Smooth muscle cell (in vitro differentiated cells): Measurements from ENCODE around the gene MOG. TPM values are rescaled to one million over a fixed set of nuclear protein-coding genes. Genes with fewer than 3 reads are reported as not detected.

Experiments used
- DNase-seq: peaks from one replicate; lab custom pipeline; 2025; ENCODE audit not compliant: unreplicated experiment; lab: John Stamatoyannopoulos, UW
- H2AFZ ChIP-seq: fragments of 200-600 bp; sonication (generic); 2 replicates; pipeline ENCODE4 v1.6.0; 2016; ENCODE audit warnings: antibody characterized with exemption, low read depth, mild to moderate bottlenecking
- H3F3A ChIP-seq: fragments of 200-600 bp; sonication (generic); 2 replicates; pipeline ENCODE4 v1.6.0; 2017; ENCODE audit warnings: antibody characterized with exemption, low read depth
- H3K27ac ChIP-seq: fragments of 200-600 bp; sonication (generic); 2 replicates; pipeline ENCODE4 v1.5.1; 2016; ENCODE audit warnings: low read depth, mild to moderate bottlenecking
- H3K27me3 ChIP-seq: fragments of 200-600 bp; sonication (generic); 2 replicates; pipeline ENCODE4 v1.6.1; 2016; ENCODE audit warnings: low read depth, mild to moderate bottlenecking
- H3K36me3 ChIP-seq: fragments of 200-600 bp; sonication (generic); 2 replicates; pipeline ENCODE4 v1.5.1; 2016; ENCODE audit warnings: low read depth
- H3K4me1 ChIP-seq: fragments of 200-600 bp; sonication (generic); 2 replicates; pipeline ENCODE4 v1.5.1; 2016; ENCODE audit warnings: low read depth
- H3K4me2 ChIP-seq: fragments of 200-600 bp; sonication (generic); 2 replicates; pipeline ENCODE4 v1.6.0; 2016; ENCODE audit warnings: mild to moderate bottlenecking
- H3K4me3 ChIP-seq: fragments of 200-600 bp; sonication (generic); 2 replicates; pipeline ENCODE4 v1.5.1; 2016; ENCODE audit warnings: mild to moderate bottlenecking
- H3K79me2 ChIP-seq: fragments of 200-600 bp; sonication (generic); 2 replicates; pipeline ENCODE4 v1.6.0; 2016; ENCODE audit warnings: low read depth, mild to moderate bottlenecking
- H3K9ac ChIP-seq: fragments of 200-600 bp; sonication (generic); 2 replicates; pipeline ENCODE4 v1.6.0; 2016; ENCODE audit warnings: low read depth
- H3K9me3 ChIP-seq: fragments of 200-600 bp; sonication (generic); replicated peaks from 2 replicates; pipeline ENCODE4 v1.5.1; 2016; ENCODE audit warnings: low read depth
- H4K20me1 ChIP-seq: fragments of 200-600 bp; sonication (generic); 2 replicates; pipeline ENCODE4 v1.6.0; 2016; ENCODE audit warnings: low read depth
- WGBS: methylation state at CpG from one replicate; pipeline ENCODE4 v1.1.7; 2016; ENCODE audit warnings: low lambda C conversion rate; 5-methylcytosine and 5-hydroxymethylcytosine counted together
- polyA plus RNA-seq: library from polyadenylated mRNA; unstranded; fragments of >200 nt; fragmentation: Nextera tagmentation; extraction: Ambion mirVana; gene quantifications from 2 replicates; pipeline ENCODE4 v1.2.1, GENCODE V29; 2016
- total RNA-seq: library from RNA; depleted of rRNA; stranded (reverse); fragments of >200 nt; gene quantifications from 2 replicates; pipeline ENCODE4 v1.2.3, GENCODE V29; 2014
- TF ChIP-seq, protein P1 (sequence below): fragments of 200-600 bp; sonication (generic); IDR thresholded peaks from 2 replicates; pipeline ENCODE4 v1.5.1; 2017; ENCODE audit warnings: borderline replicate concordance, mild to moderate bottlenecking, antibody characterized with exemption; ENCODE audit not compliant: insufficient read depth, poor library complexity, severe bottlenecking

Gene MOG
- total and polyA plus RNA-seq, 2 experiments from 2014 or later, result not detected

DNA sequence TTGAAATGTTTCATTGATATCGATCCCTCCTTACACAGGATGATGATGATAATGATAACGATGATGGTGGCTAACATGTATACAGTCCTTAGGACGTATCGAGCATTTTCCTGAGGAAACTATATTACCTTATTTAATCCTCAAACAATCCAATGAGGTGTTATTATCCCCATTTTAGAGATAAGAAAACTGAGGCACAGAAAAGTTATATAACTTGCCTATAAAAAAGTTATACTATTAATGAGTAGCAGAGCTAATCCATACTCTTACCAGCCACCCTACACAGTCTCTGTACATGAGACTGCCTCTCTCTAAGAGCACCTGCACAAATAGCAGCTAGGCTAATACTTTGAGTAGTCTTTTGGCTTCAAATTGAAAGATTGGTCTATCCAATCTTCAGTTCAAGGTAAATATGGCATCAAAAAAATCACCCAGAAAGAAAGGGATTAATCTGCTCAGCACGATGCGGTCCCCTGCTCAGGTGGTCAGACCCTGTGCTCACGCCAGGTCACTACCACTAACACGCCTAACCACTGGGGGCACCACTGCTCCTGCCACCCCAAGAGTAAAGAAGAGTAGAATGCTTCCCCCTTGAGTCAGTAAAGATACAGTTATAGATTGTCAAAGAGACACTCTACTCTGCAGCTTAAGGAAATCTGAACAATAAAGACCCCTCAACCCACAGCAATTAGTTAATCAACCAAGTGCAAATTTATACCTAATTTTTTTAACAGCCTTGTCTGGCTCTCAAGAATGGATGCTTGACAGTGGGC is 38.9 kb upstream of the MOG start:
- H3K36me3 ChIP-seq, result peaks cover 18% of the 10 kb centered on the region

DNA sequence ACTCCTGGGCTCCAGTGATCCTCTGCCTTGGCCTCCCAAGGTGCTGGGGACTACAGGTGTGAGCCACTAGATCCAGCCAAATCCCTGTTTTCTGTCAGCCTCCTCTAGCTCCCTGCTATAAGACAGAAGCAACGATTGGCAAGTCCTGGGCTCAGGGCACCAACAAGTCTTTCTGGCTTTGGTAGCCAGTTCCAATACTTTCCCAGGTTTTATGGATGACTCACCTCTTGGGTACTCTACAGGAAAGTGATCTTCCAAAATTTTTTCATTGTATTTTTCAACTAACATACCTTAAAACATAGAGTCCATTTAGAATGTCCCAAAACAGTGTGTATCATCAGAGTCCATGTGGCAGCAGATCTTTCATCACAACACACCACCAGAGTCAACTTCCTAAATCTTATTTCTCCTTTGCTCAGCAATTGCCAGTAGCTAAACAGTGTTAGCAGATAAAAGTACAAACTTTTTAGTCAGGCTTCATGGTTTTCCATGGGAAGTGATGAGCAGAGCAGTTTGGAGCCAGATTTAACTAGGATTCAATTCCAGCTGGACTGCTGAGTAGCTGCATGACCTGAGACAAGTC is 37.2 kb upstream of the MOG start:
- H3K4me2 ChIP-seq, result no peak overlapping the region
- H4K20me1 ChIP-seq, result peaks cover 34% of the 10 kb centered on the region
- H3K27ac ChIP-seq, result no peak overlapping the region
- H3K4me3 ChIP-seq, result no peak overlapping the region
- H3K36me3 ChIP-seq, result peaks cover 7% of the 10 kb centered on the region
- no peak for DNase-seq
- H3K79me2 ChIP-seq, result no peaks in the 10 kb centered on the region
- TF ChIP-seq, protein P1, sequence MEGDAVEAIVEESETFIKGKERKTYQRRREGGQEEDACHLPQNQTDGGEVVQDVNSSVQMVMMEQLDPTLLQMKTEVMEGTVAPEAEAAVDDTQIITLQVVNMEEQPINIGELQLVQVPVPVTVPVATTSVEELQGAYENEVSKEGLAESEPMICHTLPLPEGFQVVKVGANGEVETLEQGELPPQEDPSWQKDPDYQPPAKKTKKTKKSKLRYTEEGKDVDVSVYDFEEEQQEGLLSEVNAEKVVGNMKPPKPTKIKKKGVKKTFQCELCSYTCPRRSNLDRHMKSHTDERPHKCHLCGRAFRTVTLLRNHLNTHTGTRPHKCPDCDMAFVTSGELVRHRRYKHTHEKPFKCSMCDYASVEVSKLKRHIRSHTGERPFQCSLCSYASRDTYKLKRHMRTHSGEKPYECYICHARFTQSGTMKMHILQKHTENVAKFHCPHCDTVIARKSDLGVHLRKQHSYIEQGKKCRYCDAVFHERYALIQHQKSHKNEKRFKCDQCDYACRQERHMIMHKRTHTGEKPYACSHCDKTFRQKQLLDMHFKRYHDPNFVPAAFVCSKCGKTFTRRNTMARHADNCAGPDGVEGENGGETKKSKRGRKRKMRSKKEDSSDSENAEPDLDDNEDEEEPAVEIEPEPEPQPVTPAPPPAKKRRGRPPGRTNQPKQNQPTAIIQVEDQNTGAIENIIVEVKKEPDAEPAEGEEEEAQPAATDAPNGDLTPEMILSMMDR, result no peak
- WGBS, result 71% methylated on average over 1 of the region's 1 CpG
- H3K4me1 ChIP-seq, result peaks cover 15% of the 10 kb centered on the region
- no peaks in the 10 kb centered on the region for H3K9me3 ChIP-seq
- no peak overlapping the region for H2AFZ ChIP-seq
- no peaks in the 10 kb centered on the region for H3K27me3 ChIP-seq
- no peak overlapping the region for H3K9ac ChIP-seq
- H3F3A ChIP-seq, result no peaks in the 10 kb centered on the region

More for the DNA sequence above, 38.9 kb upstream of the MOG start:
- no peaks in the 10 kb centered on the region for H3K27me3 ChIP-seq
- H2AFZ ChIP-seq, result no peak overlapping the region
- H3K9ac ChIP-seq, result no peak overlapping the region
- TF ChIP-seq, protein P1, result no peak
- no peak overlapping the region for H3K4me3 ChIP-seq
- H3K27ac ChIP-seq, result no peak overlapping the region
- no peaks in the 10 kb centered on the region for H3K79me2 ChIP-seq
- H3K9me3 ChIP-seq, result no peaks in the 10 kb centered on the region
- H3K4me1 ChIP-seq, result peaks cover 7% of the 10 kb centered on the region
- no peak for DNase-seq
- no peak overlapping the region for H3K4me2 ChIP-seq
- H4K20me1 ChIP-seq, result peaks cover 27% of the 10 kb centered on the region
- no peaks in the 10 kb centered on the region for H3F3A ChIP-seq
- 96% methylated on average over 8 of the region's 8 CpGs for WGBS

DNA sequence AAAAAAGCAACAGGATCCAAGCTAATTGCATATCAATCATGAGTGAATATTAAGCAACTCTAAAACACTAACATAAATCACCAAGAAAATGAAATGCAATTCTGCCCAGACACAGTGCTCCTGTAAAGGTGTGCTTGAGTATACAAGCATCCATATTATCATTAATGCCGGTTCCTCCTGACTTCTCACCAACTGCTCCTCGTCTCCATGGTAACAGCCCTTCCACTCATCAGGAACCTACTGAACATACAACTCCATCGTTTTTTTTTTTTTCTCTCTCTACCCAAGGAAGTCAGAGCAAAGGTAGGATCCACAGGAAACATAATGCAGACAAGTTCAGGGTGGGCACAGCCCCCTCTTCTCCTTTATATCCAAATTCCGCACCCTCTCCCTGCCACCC is 36.3 kb upstream of the MOG start:
- Histone ChIP-seq H3K9me3 (no peaks in the 10 kb centered on the region), H3K36me3 (peaks cover 7% of the 10 kb centered on the region), H3K4me3 (no peak overlapping the region), H3K4me2 (no peak overlapping the region), H3K79me2 (no peaks in the 10 kb centered on the region), H2AFZ (no peak overlapping the region), H3K27ac (no peak overlapping the region), H3K9ac (no peak overlapping the region), H4K20me1 (peaks cover 35% of the 10 kb centered on the region), H3K4me1 (peaks cover 25% of the 10 kb centered on the region), H3K27me3 (no peaks in the 10 kb centered on the region), H3F3A (no peaks in the 10 kb centered on the region)
- TF ChIP-seq, protein P1, result no peak
- WGBS, result 93% methylated on average over 4 of the region's 4 CpGs
- DNase-seq, result no peak
